ENCODE measurements around the gene ITSN2.

Gene ITSN2

DNA sequence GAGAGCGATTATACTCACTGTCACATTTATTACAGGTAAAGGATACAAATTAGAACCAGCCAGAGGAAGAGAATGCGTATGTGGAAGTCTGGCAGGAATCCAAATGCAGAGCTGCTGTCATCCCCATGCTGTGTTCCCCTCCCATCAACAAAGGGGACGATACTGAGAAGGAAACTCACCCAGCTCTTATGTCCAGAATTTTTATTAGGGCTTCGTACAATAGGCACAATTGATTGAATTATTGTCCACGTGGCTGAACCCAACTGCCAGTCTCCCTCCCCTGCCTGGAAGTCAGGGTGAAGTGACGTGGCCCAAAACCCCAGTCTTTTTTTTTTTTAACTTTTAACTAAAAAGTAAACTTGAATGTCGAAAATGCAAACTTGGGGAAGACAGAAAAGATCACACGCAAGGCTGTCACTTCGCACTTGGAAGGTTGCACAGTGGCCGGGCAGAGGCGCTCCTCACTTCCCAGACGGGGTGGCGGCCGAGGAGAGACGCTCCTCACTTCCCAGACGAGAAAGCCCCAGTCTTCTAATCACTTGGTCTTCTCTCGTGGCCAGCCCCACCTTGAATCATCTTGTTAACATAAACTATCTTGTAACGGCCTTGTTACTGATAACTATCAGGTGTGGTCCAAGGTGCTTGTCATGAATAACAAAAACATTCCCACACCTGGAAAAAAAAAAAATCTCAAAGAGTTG, 40.0 kb upstream of the ITSN2 start:
- H3K27ac ChIP-seq, result no peak overlapping the region
- TF ChIP-seq, protein P1, sequence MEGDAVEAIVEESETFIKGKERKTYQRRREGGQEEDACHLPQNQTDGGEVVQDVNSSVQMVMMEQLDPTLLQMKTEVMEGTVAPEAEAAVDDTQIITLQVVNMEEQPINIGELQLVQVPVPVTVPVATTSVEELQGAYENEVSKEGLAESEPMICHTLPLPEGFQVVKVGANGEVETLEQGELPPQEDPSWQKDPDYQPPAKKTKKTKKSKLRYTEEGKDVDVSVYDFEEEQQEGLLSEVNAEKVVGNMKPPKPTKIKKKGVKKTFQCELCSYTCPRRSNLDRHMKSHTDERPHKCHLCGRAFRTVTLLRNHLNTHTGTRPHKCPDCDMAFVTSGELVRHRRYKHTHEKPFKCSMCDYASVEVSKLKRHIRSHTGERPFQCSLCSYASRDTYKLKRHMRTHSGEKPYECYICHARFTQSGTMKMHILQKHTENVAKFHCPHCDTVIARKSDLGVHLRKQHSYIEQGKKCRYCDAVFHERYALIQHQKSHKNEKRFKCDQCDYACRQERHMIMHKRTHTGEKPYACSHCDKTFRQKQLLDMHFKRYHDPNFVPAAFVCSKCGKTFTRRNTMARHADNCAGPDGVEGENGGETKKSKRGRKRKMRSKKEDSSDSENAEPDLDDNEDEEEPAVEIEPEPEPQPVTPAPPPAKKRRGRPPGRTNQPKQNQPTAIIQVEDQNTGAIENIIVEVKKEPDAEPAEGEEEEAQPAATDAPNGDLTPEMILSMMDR (IDR thresholded peaks at IDR 0.05), result no peak
- no peak overlapping the region for H3K4me3 ChIP-seq
- no peak for DNase-seq (ENCODE audit: low spot score)

DNA sequence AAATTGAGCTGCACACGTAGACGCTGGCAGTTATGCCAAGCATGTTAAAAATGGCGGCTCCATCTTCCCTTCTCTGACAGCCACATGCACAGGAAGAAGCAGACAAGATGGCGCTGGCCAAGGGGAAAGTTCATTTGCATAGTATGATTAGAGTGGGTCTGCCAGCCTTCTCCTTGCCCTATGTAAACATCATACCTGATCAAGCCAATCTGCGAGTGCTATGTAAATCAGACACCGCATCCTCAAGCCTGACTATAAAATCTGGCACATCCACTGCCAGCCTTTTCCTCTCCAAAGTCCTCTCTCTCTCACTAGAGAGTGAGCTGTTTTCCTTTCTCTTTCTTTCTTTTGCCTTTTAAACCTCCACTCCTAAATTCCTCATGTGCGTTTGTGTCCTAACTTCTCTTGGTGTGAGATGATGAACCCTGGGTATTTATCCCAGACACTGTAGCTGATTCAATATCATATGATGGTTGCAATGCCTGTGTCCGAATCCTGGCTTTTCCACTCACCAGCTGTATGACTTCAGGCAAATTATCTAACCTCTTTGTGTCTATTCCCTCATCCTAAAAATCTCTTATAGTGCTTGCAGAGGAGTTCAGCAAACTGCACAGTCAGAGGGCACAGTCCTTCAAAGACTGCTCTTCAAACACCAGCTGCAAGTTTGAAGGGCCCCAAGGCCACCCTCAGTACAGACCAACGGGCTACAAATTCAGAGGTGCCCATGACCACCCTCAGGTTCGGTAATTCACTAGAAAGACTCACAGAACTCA, 39.3 kb upstream of the ITSN2 start:
- Histone ChIP-seq H3K4me3 (no peak overlapping the region), H3K27ac (no peak overlapping the region)
- TF ChIP-seq, protein P1 (IDR thresholded peaks at IDR 0.05), result no peak
- DNase-seq (ENCODE audit: low spot score), result no peak

DNA sequence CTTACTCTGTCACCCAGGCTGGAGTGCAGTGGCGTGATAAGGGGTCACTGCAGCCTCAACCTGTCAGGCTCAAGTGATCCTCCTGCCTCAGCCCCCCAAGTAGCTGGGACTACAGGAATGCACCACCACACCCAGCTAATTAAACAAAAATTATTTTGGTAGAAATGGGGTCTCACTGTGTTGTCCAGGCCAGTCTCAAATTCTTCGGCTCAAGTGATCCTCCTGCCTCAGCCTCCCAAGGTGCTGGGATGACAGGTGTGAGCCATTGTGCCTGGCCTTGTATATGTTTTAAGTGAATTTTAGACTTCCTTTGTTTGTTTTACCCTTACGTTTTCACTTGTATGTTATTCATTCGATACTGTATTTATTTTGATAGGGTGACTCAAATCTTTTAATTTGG, 34.7 kb upstream of the ITSN2 start:
- TF ChIP-seq, protein P1 (IDR thresholded peaks at IDR 0.05), result no peak
- H3K27ac ChIP-seq, result no peak overlapping the region
- DNase-seq (ENCODE audit: low spot score), result no peak
- H3K4me3 ChIP-seq, result no peak overlapping the region

DNA sequence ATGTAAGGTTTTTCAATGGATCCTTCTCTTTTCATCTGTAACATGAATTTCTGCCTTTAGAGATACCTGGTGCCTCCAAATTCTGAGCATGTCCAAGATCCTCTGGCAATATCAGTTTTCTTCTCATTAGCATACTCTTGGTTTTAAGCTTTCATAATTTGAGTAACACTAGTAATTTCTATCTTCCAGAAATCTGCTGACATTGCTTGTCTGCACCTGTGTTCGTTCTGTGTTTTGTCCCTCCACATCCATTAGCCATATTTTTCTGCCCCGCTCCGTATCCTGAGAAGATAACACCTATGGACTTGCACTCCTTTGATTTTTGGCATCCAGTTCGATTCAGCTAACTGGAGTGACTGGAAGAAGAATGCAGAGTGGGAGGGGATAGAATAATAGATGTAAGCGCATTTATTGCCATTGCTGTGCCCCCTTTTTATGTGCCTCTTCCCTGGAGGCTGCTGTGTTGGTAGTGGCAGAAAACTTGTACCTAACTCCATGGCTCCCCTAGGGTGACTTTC, 32.3 kb upstream of the ITSN2 start:
- H3K27ac ChIP-seq, result no peak overlapping the region
- TF ChIP-seq, protein P1 (IDR thresholded peaks at IDR 0.05), result no peak

DNA sequence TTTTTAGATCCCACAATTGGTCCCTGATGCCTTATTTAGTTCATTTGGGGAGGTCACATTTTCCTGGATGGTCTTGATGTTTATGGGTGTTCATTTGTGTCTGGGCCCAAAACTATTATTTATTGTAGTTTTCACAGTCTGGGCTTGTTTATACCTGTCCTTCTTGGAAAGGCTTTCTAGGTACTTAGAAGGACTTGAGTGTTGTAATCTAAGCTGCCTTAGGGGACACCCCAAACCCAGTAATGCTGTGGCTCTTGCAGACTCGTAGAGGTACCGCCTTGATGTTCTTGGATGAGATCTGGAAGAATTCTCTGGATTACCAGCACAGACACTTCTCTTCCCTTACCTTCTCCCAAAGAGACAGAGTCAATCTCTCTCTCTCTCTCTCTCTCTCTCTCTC, 25.0 kb upstream of the ITSN2 start:
- Histone ChIP-seq H3K27ac (no peak overlapping the region), H3K4me3 (no peak overlapping the region)
- no peak for DNase-seq (ENCODE audit: low spot score)
- TF ChIP-seq, protein P1 (IDR thresholded peaks at IDR 0.05), result no peak

More for the DNA sequence above, 32.3 kb upstream of the ITSN2 start:
- H3K4me3 ChIP-seq, result no peak overlapping the region
- no peak for DNase-seq (ENCODE audit: low spot score)

DNA sequence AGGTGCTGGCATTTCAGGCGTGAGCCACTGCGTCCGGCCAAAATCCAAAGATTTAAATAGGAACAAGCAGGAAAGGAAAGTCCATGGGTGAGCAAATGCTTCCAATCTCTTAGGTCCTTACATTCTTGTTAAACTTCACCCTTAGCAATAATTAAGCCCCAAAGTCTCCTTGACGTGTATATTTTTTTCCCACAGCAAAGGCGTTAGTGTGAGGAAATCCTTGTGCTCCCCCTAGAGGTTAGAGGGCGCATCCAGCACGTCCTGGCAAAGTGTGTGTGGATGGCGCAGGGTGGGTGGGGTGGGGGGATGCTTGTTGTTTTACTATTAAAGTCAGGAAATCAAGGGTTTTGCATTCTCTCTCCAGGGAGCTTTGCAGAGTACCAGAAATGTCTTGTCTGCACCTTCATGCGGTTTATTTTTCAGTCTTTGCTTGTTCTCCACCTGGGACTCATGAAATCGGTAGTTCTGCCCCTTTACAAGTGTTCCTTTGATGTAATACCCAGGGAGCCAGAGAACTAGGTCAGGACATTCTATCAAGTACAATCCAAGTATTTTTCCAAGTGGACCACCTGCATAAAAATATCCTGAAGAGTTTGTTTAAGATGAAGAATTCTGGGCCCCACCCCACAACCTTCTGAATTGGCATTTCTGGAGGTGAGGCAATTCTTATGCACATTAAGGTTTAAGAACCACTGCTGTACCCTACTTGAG, 22.2 kb upstream of the ITSN2 start:
- no peak for DNase-seq (ENCODE audit: low spot score)

More for the DNA sequence above, 22.2 kb upstream of the ITSN2 start:
- TF ChIP-seq, protein P1 (IDR thresholded peaks at IDR 0.05), result peak; percentile 83
- Histone ChIP-seq H3K4me3 (no peak overlapping the region), H3K27ac (no peak overlapping the region)
